GM19351 (cell line): ENCODE results near the gene PDE4D.
A peak's percentile ranks its signal among the peaks of the same experiment; 100 is the strongest.

Source experiments
- ATAC-seq: cut with Tn5 transposase; IDR thresholded peaks from one replicate; pipeline ENCODE4 v1.9.1; 2021; ENCODE audit warnings: mild to moderate bottlenecking, moderate library complexity; ENCODE audit not compliant: unreplicated experiment

Gene PDE4D

DNA sequence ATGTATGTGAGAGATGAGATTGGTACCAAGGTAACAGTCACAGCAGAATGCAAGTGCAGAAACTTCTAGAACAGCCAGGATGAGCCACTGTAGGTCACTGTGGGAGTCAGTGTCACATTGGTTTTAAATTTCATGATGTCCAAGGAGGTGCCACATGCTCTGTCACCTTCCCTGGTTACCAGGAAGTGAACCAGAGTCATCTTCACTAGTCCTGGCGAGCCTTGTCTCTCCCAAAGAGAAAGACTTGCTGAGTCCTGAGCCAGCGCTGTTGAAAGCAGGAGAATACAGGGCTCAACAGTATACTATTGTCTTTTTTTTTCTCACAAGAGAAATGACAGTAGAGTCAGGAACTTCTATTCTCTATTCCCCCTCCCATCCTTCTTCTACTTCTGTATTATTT is 695.2 kb downstream of the PDE4D start:
- ATAC-seq, result no peak

DNA sequence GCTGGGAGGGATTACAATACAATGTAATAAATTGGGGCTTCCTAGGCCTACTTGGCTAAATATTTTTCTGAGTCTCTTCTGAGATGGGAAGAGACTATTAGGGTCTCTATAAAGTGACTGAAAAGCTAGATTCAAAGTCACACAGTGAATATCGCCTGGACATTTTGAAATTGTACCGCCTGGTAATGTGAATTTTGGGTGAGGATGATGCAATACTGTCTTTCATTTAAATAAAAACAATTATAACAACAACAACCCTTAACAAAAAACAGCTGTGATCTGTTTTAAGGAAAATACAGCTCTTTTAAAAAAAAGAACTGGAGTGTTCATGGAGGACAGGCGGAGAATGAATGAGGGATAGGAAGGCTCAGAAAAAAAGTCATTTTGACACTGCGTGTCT is 695.6 kb downstream of the PDE4D start:
- ATAC-seq, result no peak

DNA sequence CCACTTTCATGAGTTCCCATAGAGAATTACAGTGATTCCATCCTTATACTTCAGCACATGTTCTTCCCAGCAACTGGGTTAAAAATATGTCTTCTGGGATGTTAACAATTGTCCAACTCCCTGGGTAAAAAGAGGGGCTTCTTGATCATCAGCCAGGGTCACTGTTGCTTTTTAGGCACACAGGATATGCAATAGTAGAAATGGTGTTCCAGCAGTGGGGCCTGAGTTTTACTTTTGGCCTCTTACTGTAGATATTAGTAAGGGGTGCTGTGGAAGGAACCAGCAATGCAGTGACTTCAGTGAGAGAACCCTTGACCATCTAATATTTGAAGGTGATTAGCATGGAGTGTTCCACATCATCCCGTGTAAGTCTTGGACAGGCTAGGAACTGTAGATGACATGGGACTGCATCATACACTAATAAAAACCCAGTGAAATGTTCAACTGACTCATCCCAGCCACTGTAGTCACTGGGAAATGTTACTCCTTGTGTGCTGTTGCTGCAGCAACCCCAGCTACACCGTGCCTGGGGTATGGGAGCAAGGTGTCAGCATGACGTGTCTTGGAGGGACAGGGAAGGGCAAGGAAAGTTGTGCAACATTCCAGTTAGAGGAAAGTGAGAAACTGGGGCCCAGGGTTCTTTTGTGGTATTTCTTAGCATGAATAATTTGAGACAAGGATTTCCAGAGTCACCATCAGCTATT is 699.8 kb downstream of the PDE4D start:
- no peak for ATAC-seq

DNA sequence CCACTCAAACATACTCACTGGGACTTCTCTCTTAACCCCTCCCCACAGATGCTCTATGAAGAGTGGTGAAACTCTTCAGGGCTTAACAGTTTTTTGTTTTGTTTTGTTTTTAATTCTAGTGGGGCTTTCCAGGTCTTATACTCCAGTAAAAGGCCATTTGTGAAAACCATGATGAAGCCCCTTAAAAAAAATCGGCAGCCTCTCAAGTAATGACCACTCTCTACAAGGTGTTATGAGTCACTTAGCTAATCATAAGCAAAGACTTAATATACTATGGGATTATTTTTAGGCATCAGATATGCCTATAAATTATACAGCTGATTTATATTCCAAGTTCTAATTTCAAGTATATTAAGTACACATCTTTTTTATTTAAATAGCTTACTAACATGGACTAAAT is 702.8 kb downstream of the PDE4D start:
- no peak for ATAC-seq

DNA sequence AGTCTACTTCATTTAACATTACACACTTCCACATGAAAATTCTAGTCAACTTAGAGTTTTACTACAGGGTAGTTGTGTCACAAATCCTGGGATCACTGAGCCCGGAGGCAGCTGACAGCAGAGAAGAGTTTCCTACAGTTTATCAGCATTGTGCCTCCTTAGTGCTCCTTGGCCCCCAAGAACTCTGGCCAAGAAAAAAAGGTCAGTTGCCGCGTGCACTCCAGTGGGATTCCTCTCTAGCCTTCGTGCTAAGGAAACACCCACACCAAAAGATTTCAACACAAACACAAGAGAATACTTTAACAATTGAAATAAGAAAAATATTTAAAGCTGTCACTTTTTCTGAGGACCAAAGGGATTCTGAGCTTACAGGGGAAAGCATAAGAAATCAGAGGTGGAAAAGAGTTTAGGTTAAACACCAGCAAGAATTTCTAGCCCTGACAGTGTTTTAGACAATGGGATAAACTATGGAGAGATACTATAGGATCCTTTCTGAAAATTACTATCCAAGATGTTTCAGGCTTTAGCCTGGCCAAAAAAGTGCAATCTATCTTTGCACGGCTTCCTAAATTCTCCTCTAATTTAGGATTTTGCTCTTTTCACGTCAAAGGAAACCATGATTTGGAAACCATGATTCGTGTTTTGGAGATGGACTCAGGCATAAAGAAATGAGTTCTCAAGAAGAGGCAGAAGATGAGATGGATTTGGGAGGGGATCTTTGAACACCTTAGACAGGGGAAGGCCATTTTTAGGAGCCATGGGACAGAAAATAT is 703.9 kb downstream of the PDE4D start:
- ATAC-seq, result no peak

DNA sequence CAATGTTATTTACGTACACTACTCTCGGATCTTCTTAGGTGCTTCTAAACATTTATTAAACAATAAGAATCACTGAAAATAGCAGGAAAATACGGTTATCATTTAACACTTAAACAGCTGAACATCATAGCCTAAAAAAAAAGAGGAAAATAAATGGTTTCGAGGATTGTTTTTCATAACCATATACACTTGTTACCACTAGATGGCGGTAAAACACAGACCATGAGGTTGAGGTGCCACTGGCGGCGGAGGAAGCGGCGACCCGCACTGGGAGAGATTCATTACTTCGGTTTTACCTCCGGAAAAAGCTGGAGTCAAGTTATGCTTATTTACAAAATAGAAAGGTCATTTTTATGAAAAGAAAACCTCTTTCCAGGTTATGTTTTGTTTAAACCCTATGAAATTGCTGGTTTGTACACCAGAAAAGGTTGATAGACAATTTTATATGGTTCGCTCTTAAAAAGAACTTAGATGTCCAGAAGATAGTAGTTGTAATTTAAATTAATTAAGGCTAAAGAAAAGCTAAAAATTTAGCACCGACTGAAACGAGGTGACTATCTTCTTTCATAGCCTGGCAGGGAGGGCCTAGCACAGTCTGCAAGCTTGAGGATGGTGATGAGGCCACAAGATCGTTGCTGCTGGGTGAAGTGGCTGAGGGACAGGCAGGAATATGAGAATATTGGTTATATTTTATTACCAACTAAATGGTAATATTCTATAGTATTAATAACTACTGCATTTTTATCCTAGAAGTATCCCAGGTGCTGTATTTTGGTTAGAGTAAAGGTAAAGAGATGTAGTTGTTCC is 704.9 kb downstream of the PDE4D start:
- peak; percentile 73 for ATAC-seq

DNA sequence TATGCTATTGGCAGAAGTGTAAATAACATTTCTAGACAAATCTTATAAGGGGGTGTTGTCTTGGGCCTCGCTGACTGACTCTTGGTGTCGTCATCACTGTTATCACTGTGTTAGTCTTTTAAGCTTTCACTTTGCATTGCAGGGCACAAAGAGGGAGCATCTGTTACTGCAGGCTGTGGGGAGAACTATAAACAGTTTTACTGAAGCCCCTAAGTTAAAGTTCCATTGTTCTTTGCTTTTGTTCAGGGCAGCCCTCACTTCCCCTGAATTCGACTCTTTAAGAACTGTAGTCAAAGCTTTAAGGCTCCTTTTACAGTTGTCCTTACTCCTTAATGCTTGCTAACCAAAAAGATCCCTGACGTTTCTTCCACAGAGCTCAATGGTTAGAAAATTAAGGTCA is 705.7 kb downstream of the PDE4D start:
- ATAC-seq, result peak; percentile 60

DNA sequence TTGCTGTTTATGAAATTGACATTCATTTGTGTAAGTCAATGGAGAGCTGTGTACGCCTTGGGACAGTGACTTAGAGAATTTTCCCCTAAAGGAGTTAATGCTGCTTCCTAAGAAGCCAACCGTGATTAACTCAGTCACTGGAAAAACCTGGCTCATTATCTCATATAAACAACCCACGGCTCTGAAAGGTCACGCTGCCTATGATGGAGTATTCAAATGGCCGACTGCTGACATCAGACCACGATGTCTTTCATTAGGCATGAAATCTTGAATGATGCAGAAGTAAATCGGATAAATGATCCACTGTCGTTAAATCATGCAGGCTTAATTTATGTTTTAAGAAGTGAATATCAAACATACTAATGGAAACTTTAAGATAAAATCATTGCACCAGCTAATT is 706.9 kb downstream of the PDE4D start:
- no peak for ATAC-seq

DNA sequence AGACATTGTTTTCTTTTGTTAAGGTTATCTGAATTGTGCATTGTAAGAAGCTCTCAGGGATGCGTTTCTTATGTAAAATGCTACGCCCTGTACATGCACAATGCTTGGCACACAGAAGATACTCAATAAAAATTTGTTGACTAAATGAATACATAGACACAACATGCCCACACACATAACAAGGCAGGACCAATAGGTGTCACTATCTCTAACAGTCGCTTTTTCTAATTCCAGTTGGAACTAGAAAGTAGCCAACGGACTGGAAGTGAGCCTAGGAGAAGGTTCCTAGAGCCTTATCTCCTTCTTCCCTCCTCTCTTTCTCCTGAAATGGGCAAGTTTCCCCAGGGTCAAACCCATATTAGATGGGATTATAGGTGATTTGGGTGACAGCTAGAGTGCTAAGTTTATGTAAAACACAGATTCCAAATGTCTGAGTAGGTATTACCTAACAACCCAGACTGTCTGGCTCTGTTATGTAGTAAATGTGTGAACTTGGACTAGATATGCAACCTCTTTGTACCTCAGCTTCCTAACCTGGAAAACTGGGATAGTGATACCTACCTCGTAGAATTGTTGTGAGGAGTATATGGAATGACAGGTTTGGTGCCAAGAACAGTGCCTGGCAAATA is 707.7 kb downstream of the PDE4D start:
- ATAC-seq, result no peak

DNA sequence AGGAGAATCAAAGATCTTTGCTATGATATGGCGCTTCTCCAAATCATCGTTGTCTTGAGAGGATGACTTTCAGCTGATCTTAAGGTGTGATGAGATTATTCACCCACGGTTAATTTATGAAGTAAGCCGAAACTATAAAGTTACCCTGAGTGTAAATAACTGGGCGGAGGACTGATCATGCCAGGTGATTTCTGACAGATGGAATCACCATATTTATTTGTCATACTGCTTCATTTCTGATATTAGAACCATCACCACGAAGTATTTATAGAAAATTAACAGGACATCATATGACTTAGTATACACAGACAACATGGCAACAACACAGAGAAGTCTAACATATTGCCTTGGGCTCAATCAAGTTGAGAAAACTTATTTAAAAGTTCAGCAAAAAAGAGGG is 708.8 kb downstream of the PDE4D start:
- no peak for ATAC-seq

DNA sequence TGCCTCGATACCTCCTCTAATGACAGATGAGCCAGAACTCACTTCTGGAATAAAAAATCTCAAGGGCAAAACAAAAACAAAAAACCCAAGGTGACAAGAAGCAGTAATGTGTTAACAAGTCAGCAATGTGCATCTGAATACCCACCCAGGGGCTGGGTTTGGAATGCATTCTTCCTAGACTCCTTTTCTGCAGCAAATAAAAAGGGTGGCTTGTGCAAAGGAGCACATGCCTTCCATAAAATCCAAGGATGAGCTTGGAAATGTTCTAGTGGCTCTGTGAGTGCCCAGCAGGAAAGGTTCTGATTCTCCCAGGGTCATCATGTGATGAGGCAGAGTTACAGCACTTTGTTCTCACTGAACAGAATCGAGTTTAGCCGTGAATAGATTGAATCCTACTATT is 710.8 kb downstream of the PDE4D start:
- no peak for ATAC-seq

DNA sequence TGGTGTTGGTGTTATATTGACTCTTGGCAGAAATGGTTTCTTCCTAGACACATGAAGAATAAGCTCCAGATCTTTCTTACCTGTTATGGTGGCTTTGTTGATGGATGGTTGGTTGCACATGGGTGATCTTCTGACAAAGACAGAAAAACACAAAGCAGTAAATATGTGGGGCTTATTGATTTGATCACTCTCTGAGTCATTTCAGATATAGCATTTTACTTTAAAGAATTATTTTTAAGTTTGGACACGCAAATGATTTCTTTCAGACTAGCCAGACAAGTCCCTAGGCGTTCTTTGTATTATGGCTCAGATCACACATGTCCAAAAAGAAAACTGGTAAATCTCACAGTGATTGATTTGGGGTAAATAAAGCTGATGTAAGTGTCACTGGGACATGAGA is 713.0 kb downstream of the PDE4D start:
- ATAC-seq, result peak; percentile 77

DNA sequence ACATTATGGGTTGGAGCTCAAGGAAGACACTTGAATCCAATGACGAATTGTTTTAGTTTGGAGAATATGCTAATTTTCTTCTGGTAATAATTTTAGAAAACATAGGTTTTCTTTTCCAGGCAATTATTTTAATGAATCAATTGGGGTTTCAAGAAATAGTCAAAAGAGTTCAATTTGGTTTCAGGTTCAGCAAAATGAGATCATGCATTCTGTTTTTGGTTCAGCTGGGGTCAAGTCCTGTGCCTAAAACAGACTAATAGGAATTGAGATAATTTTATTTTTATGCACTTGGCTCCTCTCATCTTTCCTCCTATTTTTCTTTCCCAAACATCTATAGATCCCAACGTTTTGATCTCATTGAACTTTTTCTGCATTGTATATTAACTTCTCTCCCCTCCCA is 713.8 kb downstream of the PDE4D start:
- ATAC-seq, result peak; percentile 20

DNA sequence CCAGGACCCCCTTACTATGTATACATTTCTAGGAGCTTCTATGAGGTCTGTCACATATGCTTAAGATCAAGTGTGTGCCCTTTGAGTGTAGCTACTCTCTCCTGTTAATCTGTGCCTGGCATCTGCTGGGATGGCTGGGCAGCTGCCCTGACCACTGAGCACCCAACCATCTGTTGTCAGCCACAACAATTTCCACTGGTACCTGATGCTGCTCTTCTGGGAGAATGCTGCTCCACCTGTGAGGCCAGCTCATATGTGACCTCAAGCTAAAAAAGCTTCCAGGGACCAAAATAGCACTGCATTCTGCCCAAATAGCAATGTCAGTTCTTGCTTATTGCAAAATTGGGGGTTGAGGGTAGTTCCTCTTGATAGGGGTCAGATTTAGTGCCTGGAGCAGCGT is 715.0 kb downstream of the PDE4D start:
- no peak for ATAC-seq

DNA sequence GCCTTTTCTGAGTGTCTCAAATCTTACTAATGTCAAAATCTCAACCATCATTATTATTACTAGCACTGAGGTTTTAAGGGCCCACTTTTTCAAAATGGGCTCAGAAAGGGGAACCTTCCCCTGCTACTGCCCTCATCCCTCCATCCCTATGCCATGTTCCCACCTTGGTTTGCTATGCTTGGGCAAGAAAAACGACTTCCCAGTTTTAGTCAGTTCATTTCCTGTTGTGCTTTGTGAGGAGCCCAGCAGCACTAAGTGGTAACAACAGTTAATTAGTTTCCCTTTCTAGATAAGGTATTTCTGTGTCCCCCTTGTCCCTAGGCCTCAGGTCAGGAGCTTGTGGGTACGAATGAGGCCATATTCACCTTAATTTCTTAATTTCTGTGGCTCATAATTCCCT is 715.5 kb downstream of the PDE4D start:
- no peak for ATAC-seq

DNA sequence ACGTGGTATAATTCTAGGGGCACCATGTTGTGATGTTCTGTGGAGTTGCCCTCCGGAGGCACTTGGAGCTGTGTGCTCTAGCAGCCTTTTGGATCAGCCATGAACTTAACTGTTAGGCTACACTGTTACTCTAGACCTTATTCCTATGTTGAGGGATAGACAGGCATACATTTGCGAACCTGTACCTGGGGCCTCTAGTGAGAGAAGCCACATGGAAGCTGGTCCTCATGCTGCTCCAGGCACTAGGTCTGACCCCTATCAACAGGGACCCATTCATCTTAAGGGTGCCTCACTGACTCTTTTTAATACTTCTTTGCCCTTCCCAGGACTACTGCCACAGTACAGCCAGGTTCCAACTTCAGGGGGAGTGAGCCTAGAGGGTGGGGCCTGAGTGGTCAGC is 715.9 kb downstream of the PDE4D start:
- ATAC-seq, result no peak

DNA sequence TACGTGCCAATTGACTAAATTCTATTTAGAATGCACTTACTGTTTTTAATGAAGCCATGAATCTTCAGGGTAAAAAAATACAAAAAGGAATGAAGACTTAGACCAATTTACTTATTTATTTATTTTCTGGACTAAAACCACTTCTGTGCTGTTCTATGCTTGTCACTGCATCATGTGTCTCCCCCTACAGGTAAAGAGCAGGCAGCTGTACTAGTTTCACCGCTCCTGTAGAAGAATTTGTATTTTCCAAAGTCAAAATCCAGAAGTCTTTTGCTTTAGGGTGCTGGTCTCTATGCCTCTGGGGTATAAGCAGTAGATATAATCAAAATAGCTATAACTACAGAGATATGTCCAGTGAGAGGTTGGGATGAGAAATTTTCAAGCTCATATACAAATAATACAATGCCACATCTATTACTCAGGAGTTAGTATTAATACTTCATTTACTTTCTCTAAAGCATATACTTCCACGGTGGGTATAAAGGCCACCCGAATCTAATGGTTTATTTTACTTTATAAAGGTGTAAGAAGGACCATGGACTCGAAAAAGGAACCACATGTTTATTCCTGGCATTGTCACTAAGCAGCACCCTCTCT is 719.2 kb downstream of the PDE4D start:
- peak; percentile 44 for ATAC-seq

DNA sequence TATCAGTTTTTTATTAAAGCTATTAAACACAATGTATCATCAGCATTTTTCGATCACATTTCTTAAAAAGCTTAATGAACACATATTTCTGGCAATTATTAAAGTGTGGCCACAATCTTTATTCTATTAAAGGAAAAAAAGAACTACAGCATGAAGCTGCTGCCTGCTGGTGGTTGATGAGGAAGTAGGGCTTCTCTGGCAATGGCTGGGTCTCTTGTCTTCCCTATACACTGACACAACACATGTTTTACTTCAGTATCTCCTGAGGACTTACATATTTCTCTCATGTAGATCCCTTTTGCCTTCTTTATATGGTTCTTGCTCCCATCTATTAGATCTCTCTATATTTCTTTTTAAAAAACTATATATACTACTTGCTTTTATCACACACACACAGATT is 719.9 kb downstream of the PDE4D start:
- no peak for ATAC-seq

DNA sequence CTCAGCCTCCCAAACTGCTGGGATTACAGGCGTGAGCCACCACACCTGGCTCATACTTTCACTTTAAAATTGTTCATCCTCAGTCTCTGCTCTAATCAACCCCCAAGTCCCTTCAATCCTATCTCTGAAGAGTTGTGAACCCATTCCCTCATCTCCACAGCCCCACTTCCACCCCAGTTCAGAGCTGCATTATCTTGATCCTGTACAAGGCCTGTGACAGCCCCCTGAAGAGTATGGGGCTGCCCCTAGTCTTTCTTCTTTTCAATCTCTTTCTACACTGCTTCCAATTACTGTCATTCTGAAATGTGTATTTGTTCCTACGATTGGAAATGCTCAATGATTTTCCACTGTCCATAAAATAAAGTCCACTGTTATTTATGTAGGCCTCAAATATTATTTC is 722.4 kb downstream of the PDE4D start:
- no peak for ATAC-seq

DNA sequence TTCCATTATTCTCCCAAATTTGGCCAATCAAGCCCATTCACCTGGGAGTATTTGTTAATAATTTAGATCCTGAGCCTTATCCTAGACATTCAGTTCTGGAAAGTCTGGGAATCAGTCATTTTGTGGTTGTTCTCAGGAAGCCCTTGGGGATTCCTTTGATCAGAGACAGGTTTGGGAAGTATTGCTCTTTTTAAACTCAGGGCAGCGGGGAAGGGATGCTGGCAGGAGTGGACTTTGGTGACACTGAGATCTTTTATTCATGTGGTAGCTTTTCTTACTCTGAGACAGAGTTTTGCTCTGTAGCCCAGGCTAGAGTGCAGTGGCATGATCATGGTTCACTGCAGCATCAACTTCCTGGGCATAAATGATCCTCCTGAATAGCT is 723.8 kb downstream of the PDE4D start:
- no peak for ATAC-seq
